ENCODE data around the gene METTL6.

DNA sequence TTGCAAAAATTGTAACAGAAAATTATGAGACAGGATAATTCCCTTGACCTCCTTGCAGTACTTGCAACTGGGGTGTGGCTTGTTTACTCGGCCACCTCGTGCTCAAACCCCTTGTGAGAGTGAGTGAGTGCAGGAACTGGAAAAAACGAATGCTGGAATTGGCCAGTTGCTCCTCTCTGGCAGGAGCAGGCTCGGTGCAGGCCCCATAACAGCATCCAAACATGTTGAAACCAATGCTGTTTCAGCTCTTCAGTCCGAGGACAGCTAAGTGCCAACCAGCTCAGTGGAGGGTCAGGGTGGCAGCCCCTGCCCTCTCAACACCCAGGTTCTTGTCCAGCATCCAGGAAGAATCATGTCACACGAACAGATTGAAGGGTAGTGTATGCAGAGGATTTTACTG is 36.9 kb downstream of the METTL6 start:
- TF ChIP-seq EZH2 (IDR thresholded peaks at IDR 0.05; ENCODE audit: borderline replicate concordance, low read depth, low read length, poor library complexity, severe bottlenecking) = no peak
- TF ChIP-seq, protein P1, sequence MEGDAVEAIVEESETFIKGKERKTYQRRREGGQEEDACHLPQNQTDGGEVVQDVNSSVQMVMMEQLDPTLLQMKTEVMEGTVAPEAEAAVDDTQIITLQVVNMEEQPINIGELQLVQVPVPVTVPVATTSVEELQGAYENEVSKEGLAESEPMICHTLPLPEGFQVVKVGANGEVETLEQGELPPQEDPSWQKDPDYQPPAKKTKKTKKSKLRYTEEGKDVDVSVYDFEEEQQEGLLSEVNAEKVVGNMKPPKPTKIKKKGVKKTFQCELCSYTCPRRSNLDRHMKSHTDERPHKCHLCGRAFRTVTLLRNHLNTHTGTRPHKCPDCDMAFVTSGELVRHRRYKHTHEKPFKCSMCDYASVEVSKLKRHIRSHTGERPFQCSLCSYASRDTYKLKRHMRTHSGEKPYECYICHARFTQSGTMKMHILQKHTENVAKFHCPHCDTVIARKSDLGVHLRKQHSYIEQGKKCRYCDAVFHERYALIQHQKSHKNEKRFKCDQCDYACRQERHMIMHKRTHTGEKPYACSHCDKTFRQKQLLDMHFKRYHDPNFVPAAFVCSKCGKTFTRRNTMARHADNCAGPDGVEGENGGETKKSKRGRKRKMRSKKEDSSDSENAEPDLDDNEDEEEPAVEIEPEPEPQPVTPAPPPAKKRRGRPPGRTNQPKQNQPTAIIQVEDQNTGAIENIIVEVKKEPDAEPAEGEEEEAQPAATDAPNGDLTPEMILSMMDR (conservative IDR thresholded peaks at IDR 0.05; ENCODE audit: low read depth, low read length) = no peak

Data from A673 (cell line).